Neuronal stem cell (in vitro differentiated cells): Measurements from ENCODE around the gene SLC2A9.
A peak's percentile ranks its signal among the peaks of the same experiment; 100 is the strongest.

Experiments
- DNase-seq: peaks from one replicate; pipeline ENCODE4 v3.0.0-alpha.2; 2013; ENCODE audit warnings: low spot score
- H2AFZ ChIP-seq: one replicate; pipeline ENCODE4 v1.6.1; 2013; ENCODE audit warnings: mild to moderate bottlenecking, low read length, inconsistent platforms
- H2AK5ac ChIP-seq: 2 replicates; pipeline ENCODE4 v1.6.1; 2013; ENCODE audit warnings: low read depth, mild to moderate bottlenecking, inconsistent platforms, low read length, moderate library complexity, mixed read lengths
- H2BK120ac ChIP-seq: 2 replicates; pipeline ENCODE4 v1.6.1; 2013; ENCODE audit warnings: low read depth, mild to moderate bottlenecking, inconsistent platforms, low read length, moderate library complexity, mixed read lengths
- H2BK12ac ChIP-seq: one replicate; pipeline ENCODE4 v1.6.1; 2013; ENCODE audit warnings: low read length, inconsistent platforms
- H2BK15ac ChIP-seq: 2 replicates; pipeline ENCODE4 v1.6.1; 2013; ENCODE audit warnings: mild to moderate bottlenecking, low read length, inconsistent platforms, mixed read lengths
- H2BK5ac ChIP-seq: one replicate; pipeline ENCODE4 v1.6.1; 2013; ENCODE audit warnings: inconsistent platforms, mild to moderate bottlenecking, low read length, moderate library complexity
- H3K14ac ChIP-seq: one replicate; pipeline ENCODE4 v1.6.1; 2013; ENCODE audit warnings: low read length, inconsistent platforms
- H3K18ac ChIP-seq: 2 replicates; pipeline ENCODE4 v1.6.1; 2013; ENCODE audit warnings: low read length, inconsistent platforms
- H3K23ac ChIP-seq: 2 replicates; pipeline ENCODE4 v1.6.1; 2013; ENCODE audit warnings: low read depth, mild to moderate bottlenecking, mixed read lengths, low read length, inconsistent platforms; ENCODE audit not compliant: poor library complexity
- H3K27ac ChIP-seq: replicated peaks from 3 replicates; pipeline ENCODE4 v1.5.1; 2013; ENCODE audit warnings: low read length, inconsistent platforms
- H3K27me3 ChIP-seq, 3 experiments: 2 replicates each; pipeline ENCODE4 v1.6.1; 2013; ENCODE audit warnings: low read length in 3 of 3, mild to moderate bottlenecking in 2 of 3, inconsistent platforms in 1 of 3, low read depth in 1 of 3, mixed read lengths in 1 of 3, moderate library complexity in 1 of 3; ENCODE audit not compliant: control insufficient read depth in 3 of 3, insufficient read depth in 3 of 3
- H3K36me3 ChIP-seq, 2 donors: replicated peaks in 1 of 2; 2 replicates each; pipeline ENCODE4 v1.6.1; 2013; ENCODE audit warnings: low read length in 2 of 2; ENCODE audit not compliant: control insufficient read depth in 2 of 2, insufficient read depth in 2 of 2
- H3K4ac ChIP-seq: 2 replicates; pipeline ENCODE4 v1.6.1; 2013; ENCODE audit warnings: inconsistent platforms, mild to moderate bottlenecking, low read length, moderate library complexity
- H3K4me1 ChIP-seq, 2 donors: 1 replicate in 1 of 2; 2 replicates in 1 of 2; pipeline ENCODE4 v1.6.1; 2013; ENCODE audit warnings: low read length in 2 of 2, low read depth in 1 of 2; ENCODE audit not compliant: control insufficient read depth in 2 of 2, insufficient read depth in 1 of 2
- H3K4me2 ChIP-seq: one replicate; pipeline ENCODE4 v1.6.1; 2013; ENCODE audit warnings: mild to moderate bottlenecking, low read length, inconsistent platforms; ENCODE audit not compliant: insufficient read depth, poor library complexity, severe bottlenecking
- H3K4me3 ChIP-seq, 2 donors: 2 replicates each; pipeline ENCODE4 v1.5.1; 2013; ENCODE audit warnings: low read length in 2 of 2, mild to moderate bottlenecking in 2 of 2, inconsistent platforms in 1 of 2, moderate library complexity in 1 of 2
- H3K79me1 ChIP-seq: one replicate; pipeline ENCODE4 v1.6.1; 2013; ENCODE audit warnings: low read depth, mild to moderate bottlenecking, inconsistent platforms, low read length, moderate library complexity
- H3K9ac ChIP-seq: one replicate; pipeline ENCODE4 v1.6.1; 2013; ENCODE audit warnings: mild to moderate bottlenecking, low read depth, low read length, inconsistent platforms; ENCODE audit not compliant: poor library complexity
- H3K9me3 ChIP-seq, 2 donors: replicated peaks in 1 of 2; 2 replicates each; pipeline versions ENCODE3 to v1.6.1; 2013; ENCODE audit warnings: low read length in 2 of 2, mild to moderate bottlenecking in 2 of 2, inconsistent platforms in 1 of 2, low read depth in 1 of 2, mixed read lengths in 1 of 2, moderate library complexity in 1 of 2; ENCODE audit not compliant: control insufficient read depth in 2 of 2, insufficient read depth in 1 of 2
- H4K8ac ChIP-seq: one replicate; pipeline ENCODE4 v1.6.1; 2013; ENCODE audit warnings: low read depth, mild to moderate bottlenecking, inconsistent platforms, low read length, moderate library complexity
- H4K91ac ChIP-seq: one replicate; pipeline ENCODE4 v1.6.1; 2013; ENCODE audit warnings: low read length, low read depth, mild to moderate bottlenecking, inconsistent platforms; ENCODE audit not compliant: poor library complexity
- WGBS, 2 donors: extraction: QIAGEN DNeasy Blood & Tissue Kit; methylation state at CpG; one replicate each; pipeline ENCODE4 v1.1.7; 2013; ENCODE audit warnings: missing lambda C conversion rate in 2 of 2, mixed read lengths in 1 of 2; ENCODE audit not compliant: insufficient read length in 2 of 2, insufficient replicate concordance in 1 of 2; ENCODE audit errors: extremely low coverage in 2 of 2; 5-methylcytosine and 5-hydroxymethylcytosine counted together

SLC2A9 gene

DNA sequence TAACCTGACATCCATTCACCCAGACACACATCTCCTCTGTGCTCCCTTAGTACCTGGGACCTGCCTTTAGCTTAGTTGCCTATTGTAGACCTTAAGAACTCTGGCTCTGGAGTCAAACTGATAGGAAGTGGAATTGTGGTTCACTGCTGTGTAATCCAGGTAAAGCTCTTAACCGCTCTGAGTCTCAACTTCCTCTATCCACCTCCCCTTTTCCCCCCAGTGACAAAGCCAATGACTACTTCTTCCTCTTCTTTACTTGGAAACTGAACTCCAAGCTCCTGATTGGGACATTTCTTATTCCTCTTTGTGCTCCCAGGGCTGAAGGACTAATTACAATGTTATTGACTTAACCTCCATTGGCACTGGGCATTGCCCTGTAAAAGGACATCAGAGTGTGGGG is 145.8 kb downstream of the SLC2A9 start:
- Histone ChIP-seq H3K27me3 (no peaks in the 10 kb centered on the region), H3K23ac (no peak overlapping the region), H3K4me2 (no peak overlapping the region), H3K18ac (no peak overlapping the region), H2BK5ac (no peak overlapping the region), H3K79me1 (no peaks in the 10 kb centered on the region), H4K8ac (no peak overlapping the region), H3K27ac (no peak overlapping the region), H3K9ac (no peak overlapping the region), H3K36me3 (no peaks in the 10 kb centered on the region), H2BK15ac (no peak overlapping the region), H2AFZ (no peak overlapping the region), H3K4ac (no peak overlapping the region), H3K4me1 (no peaks in the 10 kb centered on the region), H2BK120ac (no peak overlapping the region), H2AK5ac (no peak overlapping the region), H3K4me3 (no peak overlapping the region), H2BK12ac (no peak overlapping the region), H3K14ac (no peak overlapping the region), H4K91ac (no peak overlapping the region), H3K9me3 (no peaks in the 10 kb centered on the region)
- no peak for DNase-seq
- no CpG with 5 or more reads among the region's 1 CpG for WGBS, 2 donors

DNA sequence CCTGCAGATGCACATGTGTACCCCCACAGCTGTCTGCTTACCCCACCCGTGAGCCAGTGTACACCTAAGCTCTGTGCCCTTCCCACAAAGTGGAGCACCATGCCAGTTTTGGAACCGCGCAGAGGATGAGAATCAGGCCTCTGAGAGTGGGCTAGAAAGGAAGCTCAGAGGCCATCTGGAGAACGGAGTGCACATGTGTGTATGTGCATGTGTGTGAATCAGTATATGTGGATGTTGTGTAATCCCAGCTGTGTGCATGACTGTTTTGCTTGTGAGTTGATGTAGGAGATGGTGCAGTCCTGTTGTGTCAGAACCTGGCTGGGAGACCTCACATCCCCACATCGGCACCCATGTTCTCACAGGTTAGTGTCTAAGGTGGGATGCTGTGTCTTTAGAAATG is 146.9 kb downstream of the SLC2A9 start:
- Histone ChIP-seq H2BK120ac (no peak overlapping the region), H2BK5ac (no peak overlapping the region), H4K8ac (no peak overlapping the region), H3K4ac (no peak overlapping the region), H2BK12ac (no peak overlapping the region), H3K27me3 (no peaks in the 10 kb centered on the region), H3K4me2 (no peak overlapping the region), H3K23ac (no peak overlapping the region), H4K91ac (no peak overlapping the region), H3K4me1 (no peaks in the 10 kb centered on the region), H3K4me3 (no peak overlapping the region), H3K9ac (no peak overlapping the region), H3K18ac (no peak overlapping the region), H2AK5ac (no peak overlapping the region), H2AFZ (no peak overlapping the region), H3K27ac (no peak overlapping the region), H2BK15ac (no peak overlapping the region), H3K14ac (no peak overlapping the region), H3K79me1 (no peaks in the 10 kb centered on the region), H3K36me3 (no peaks in the 10 kb centered on the region), H3K9me3 (no peaks in the 10 kb centered on the region)
- DNase-seq: no peak
- no CpG with 5 or more reads among the region's 5 CpGs for WGBS, 2 donors

DNA sequence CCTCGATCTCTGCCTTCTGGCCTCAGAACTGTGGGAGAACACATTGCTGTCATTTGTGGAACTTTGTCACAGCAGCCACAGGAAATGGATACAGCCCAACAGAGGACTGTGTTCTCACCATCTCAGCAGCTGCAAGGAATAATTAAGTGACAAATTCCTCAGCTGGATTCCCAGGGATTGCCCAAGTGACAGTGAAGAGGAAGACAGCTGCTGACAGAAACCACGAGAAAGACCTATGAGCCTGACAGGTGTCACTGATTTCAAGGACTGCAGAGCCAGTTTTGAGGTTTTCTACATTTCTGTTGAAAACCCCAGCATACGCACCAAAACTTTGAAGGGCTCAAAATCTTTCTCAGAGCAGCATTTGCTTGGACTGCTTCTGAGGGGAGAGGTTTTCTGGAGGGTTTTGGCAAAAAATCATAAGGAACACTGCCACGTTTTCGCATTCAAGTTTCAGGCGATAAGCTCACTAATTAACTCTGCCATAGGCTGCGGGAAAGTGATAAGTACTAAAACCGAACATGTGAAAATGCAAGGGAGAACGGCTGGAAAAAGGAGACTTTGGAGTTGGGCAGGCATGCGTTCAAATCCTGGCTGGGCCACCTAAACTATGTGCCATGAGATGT is 151.0 kb downstream of the SLC2A9 start:
- Histone ChIP-seq H3K4me3 (no peak overlapping the region), H4K91ac (no peak overlapping the region), H3K14ac (no peak overlapping the region), H2BK5ac (no peak overlapping the region), H2BK120ac (no peak overlapping the region), H3K4ac (no peak overlapping the region), H3K18ac (no peak overlapping the region), H4K8ac (no peak overlapping the region), H3K9ac (no peak overlapping the region), H3K27ac (no peak overlapping the region), H3K79me1 (no peaks in the 10 kb centered on the region), H3K4me2 (no peak overlapping the region), H2BK15ac (no peak overlapping the region), H3K23ac (no peak overlapping the region), H3K27me3 (no peaks in the 10 kb centered on the region), H2AK5ac (no peak overlapping the region), H2AFZ (no peak overlapping the region), H3K36me3 (no peaks in the 10 kb centered on the region), H2BK12ac (no peak overlapping the region), H3K9me3 (no peaks in the 10 kb centered on the region), H3K4me1 (no peaks in the 10 kb centered on the region)
- no peak for DNase-seq
- WGBS, 2 donors: no CpG with 5 or more reads among the region's 10 CpGs

DNA sequence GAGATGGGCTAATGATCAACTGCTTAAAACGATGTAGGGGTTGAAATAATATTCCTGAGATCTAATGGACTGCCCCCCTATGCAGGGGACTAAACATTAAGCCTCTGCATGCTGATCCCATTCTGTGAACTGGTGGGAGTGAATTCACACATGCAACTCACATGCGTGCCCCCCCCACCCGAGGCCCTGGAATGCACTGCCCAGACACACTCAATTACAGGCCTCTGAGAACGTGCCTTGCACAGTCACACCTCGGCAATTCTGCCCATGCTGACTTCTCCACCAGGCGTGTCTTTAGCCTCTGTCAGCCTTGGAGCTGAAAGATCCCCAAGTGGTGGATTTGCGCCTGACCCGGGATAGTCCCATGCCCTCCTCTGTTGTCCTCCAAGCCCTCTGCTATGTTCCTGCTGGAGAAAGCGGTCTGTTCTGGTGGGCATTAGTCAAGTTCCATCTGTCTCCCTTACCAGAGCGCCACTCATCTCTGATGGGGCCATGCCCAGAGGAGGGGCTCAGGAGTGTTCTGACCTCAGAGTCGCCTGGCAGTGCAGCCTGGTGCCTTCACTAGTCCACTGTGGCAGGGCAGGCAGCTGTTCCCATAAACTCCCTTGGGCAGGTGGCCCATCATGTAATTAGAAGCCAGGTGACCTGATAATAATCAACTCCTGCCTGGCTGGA is 153.4 kb downstream of the SLC2A9 start:
- H3K4me1 ChIP-seq: no peaks in the 10 kb centered on the region
- no peaks in the 10 kb centered on the region for H3K9me3 ChIP-seq
- no peak overlapping the region for H3K14ac ChIP-seq
- no peak overlapping the region for H3K23ac ChIP-seq
- no peaks in the 10 kb centered on the region for H3K79me1 ChIP-seq
- H2AFZ ChIP-seq: no peak overlapping the region
- no peak overlapping the region for H2BK15ac ChIP-seq
- DNase-seq: no peak
- H3K27me3 ChIP-seq: no peaks in the 10 kb centered on the region
- no peak overlapping the region for H4K91ac ChIP-seq
- H2AK5ac ChIP-seq: no peak overlapping the region
- no peak overlapping the region for H3K27ac ChIP-seq
- H3K9ac ChIP-seq: no peak overlapping the region
- H4K8ac ChIP-seq: no peak overlapping the region
- no peak overlapping the region for H2BK5ac ChIP-seq
- H3K18ac ChIP-seq: peak overlapping the region; percentile 62
- no peak overlapping the region for H2BK12ac ChIP-seq
- no CpG with 5 or more reads among the region's 11 CpGs for WGBS, 2 donors
- H3K36me3 ChIP-seq: no peaks in the 10 kb centered on the region
- no peak overlapping the region for H3K4me2 ChIP-seq
- H2BK120ac ChIP-seq: no peak overlapping the region
- no peak overlapping the region for H3K4ac ChIP-seq
- H3K4me3 ChIP-seq: no peak overlapping the region
